GM10847 (cell line): ENCODE data around the gene TSPAN9.

Experiments used
- POLR2A ChIP-seq: IDR thresholded peaks from 2 replicates; pipeline ENCODE4 v1.6.1; 2011; ENCODE audit not compliant: insufficient read length; ENCODE audit errors: extremely low read depth

The TSPAN9 gene

GRCh38 chr12:3119192-3119755, 42.1 kb downstream of the TSPAN9 start:
- TF ChIP-seq POLR2A = no peak

GRCh38 chr12:3119756-3120601, 42.8 kb downstream of the TSPAN9 start:
- no peak for TF ChIP-seq POLR2A

- no peak for TF ChIP-seq POLR2A
Measured at GRCh38 chr12:3120701-3121100, 43.5 kb downstream of the TSPAN9 start.

- TF ChIP-seq POLR2A = no peak
Measured at GRCh38 chr12:3122841-3123678, 45.9 kb downstream of the TSPAN9 start.

GRCh38 chr12:3123729-3124128, 46.5 kb downstream of the TSPAN9 start:
- TF ChIP-seq POLR2A = no peak

- no peak for TF ChIP-seq POLR2A
Measured at GRCh38 chr12:3124917-3125316, 47.7 kb downstream of the TSPAN9 start.

- TF ChIP-seq POLR2A = no peak
Measured at GRCh38 chr12:3125674-3126073, 48.5 kb downstream of the TSPAN9 start.

- no peak for TF ChIP-seq POLR2A
Measured at GRCh38 chr12:3127832-3128231, 50.7 kb downstream of the TSPAN9 start.

- TF ChIP-seq POLR2A = no peak
Measured at GRCh38 chr12:3128498-3129293, 51.5 kb downstream of the TSPAN9 start.

- TF ChIP-seq POLR2A = no peak
Measured at GRCh38 chr12:3129301-3130056, 52.3 kb downstream of the TSPAN9 start.

- no peak for TF ChIP-seq POLR2A
Measured at GRCh38 chr12:3130057-3130830, 53.1 kb downstream of the TSPAN9 start.

- no peak for TF ChIP-seq POLR2A
Measured at GRCh38 chr12:3131129-3131528, 54.0 kb downstream of the TSPAN9 start.

- TF ChIP-seq POLR2A = no peak
Measured at GRCh38 chr12:3132636-3133404, 55.6 kb downstream of the TSPAN9 start.
